ENCODE measurements around the gene IRX4.
A peak's percentile ranks its signal among the peaks of the same experiment; 100 is the strongest.

IRX4 gene

GRCh38 chr5:1882337-1883119 lies at the start of gene IRX4:
TSS of gene IRX4 (minus strand) at chr5:1882925. CDS start at chr5:1882647, 278 bp downstream.
- Histone ChIP-seq H3K4me3 (peak within 1 kb of the TSS in 8 of 10 experiments; percentile 16 to 54 (median 38); a peak in 13 of 20 replicates), H3K4me1 (peaks cover 0 to 32% (median 14%) of the 10 kb centered on the region in 10 experiments; a peak in 18 of 20 replicates), H3K27me3 (peaks cover 93 to 100% (median 100%) of the 10 kb centered on the region in 11 experiments), H3K27ac (no peak within 1 kb of the TSS), H4K20me1 (peaks cover 0 to 67% (median 41%) of the 10 kb centered on the region in 11 experiments; a peak in 16 of 22 replicates), H3K9me3 (replicated peaks in 1 of 11) (peaks cover 34 to 64% (median 56%) of the 10 kb centered on the region in 11 experiments), H3K9ac (no peak within 1 kb of the TSS), H3K36me3 (no peaks in the 10 kb centered on the region), H3K4me2 (peak within 1 kb of the TSS; percentile 31 to 70 (median 60); a peak in 20 of 22 replicates)
- TF ChIP-seq Cebpa-rat (IDR thresholded peaks at IDR 0.05): no peak

GRCh38 chr5:1931604-1932231 lies 49.0 kb upstream of the IRX4 start:
- no peaks in the 10 kb centered on the region for H3K36me3 ChIP-seq
- TF ChIP-seq Cebpa-rat (IDR thresholded peaks at IDR 0.05): no peak
- peak overlapping the region; percentile 41 to 69 (median 56) for H3K4me3 ChIP-seq
- H3K9ac ChIP-seq: peak overlapping the region in 9 of 11 experiments; percentile 1 to 66 (median 57); a peak in 13 of 22 replicates
- peaks cover 18 to 35% (median 24%) of the 10 kb centered on the region in 10 experiments for H3K4me1 ChIP-seq
- peaks cover 0 to 14% (median 0%) of the 10 kb centered on the region in 11 experiments; a peak in 7 of 22 replicates for H4K20me1 ChIP-seq
- H3K9me3 ChIP-seq (replicated peaks in 1 of 11): no peaks in the 10 kb centered on the region
- H3K4me2 ChIP-seq: peak overlapping the region; percentile 84 to 99 (median 98)
- H3K27me3 ChIP-seq: peaks cover 26 to 53% (median 40%) of the 10 kb centered on the region in 11 experiments
- H3K27ac ChIP-seq: peak overlapping the region in 3 of 11 experiments; percentile 10 to 43 (median 11); a peak in 1 of 22 replicates

- Histone ChIP-seq H3K27ac (peak overlapping the region in 3 of 11 experiments; percentile 10 to 43 (median 11); a peak in 4 of 22 replicates), H3K27me3 (peaks cover 26 to 55% (median 42%) of the 10 kb centered on the region in 11 experiments), H3K4me2 (peak overlapping the region; percentile 84 to 99 (median 98))
These were observed 48.3 kb upstream of the IRX4 start for GRCh38 chr5:1930880-1931603.

GRCh38 chr5:1930501-1930879 lies 47.8 kb upstream of the IRX4 start:
- no peak overlapping the region for H3K27ac ChIP-seq
- no peaks in the 10 kb centered on the region for H3K9me3 ChIP-seq (replicated peaks in 1 of 11)
- no peak for TF ChIP-seq Cebpa-rat (IDR thresholded peaks at IDR 0.05)
- H4K20me1 ChIP-seq: peaks cover 0 to 14% (median 0%) of the 10 kb centered on the region in 11 experiments; a peak in 7 of 22 replicates
- H3K36me3 ChIP-seq: no peaks in the 10 kb centered on the region
- peaks cover 18 to 37% (median 23%) of the 10 kb centered on the region in 10 experiments for H3K4me1 ChIP-seq
- H3K4me2 ChIP-seq: peak overlapping the region; percentile 84 to 99 (median 98)
- H3K4me3 ChIP-seq: peak overlapping the region; percentile 41 to 69 (median 56)
- H3K27me3 ChIP-seq: peaks cover 26 to 55% (median 42%) of the 10 kb centered on the region in 11 experiments
- peak overlapping the region; percentile 1 to 66 (median 55); a peak in 16 of 22 replicates for H3K9ac ChIP-seq

More at GRCh38 chr5:1930880-1931603, 48.3 kb upstream of the IRX4 start:
- Histone ChIP-seq H3K4me1 (peaks cover 18 to 37% (median 23%) of the 10 kb centered on the region in 10 experiments), H3K9me3 (replicated peaks in 1 of 11) (no peaks in the 10 kb centered on the region), H4K20me1 (peaks cover 0 to 14% (median 0%) of the 10 kb centered on the region in 11 experiments; a peak in 7 of 22 replicates), H3K9ac (peak overlapping the region; percentile 1 to 66 (median 55); a peak in 17 of 22 replicates), H3K4me3 (peak overlapping the region; percentile 41 to 69 (median 56)), H3K36me3 (no peaks in the 10 kb centered on the region)
- no peak for TF ChIP-seq Cebpa-rat (IDR thresholded peaks at IDR 0.05)

- Histone ChIP-seq H3K9me3 (replicated peaks in 1 of 11) (no peaks in the 10 kb centered on the region), H3K4me2 (peak overlapping the region in 8 of 11 experiments; percentile 84 to 99 (median 96); a peak in 7 of 22 replicates), H4K20me1 (peaks cover 0 to 14% (median 0%) of the 10 kb centered on the region in 11 experiments; a peak in 7 of 22 replicates), H3K4me3 (no peak overlapping the region), H3K36me3 (no peaks in the 10 kb centered on the region), H3K4me1 (peaks cover 18 to 37% (median 23%) of the 10 kb centered on the region in 10 experiments), H3K27ac (no peak overlapping the region), H3K27me3 (peaks cover 26 to 55% (median 42%) of the 10 kb centered on the region in 11 experiments), H3K9ac (no peak overlapping the region)
- no peak for TF ChIP-seq Cebpa-rat (IDR thresholded peaks at IDR 0.05)
These were observed 46.6 kb upstream of the IRX4 start for GRCh38 chr5:1929108-1929991.

GRCh38 chr5:1926471-1927341 lies 44.0 kb upstream of the IRX4 start:
- H3K4me1 ChIP-seq: peaks cover 15 to 35% (median 20%) of the 10 kb centered on the region in 10 experiments
- H3K4me3 ChIP-seq: no peak overlapping the region
- H3K9ac ChIP-seq: no peak overlapping the region
- peaks cover 0 to 13% (median 0%) of the 10 kb centered on the region in 11 experiments; a peak in 7 of 22 replicates for H4K20me1 ChIP-seq
- peaks cover 20 to 37% (median 27%) of the 10 kb centered on the region in 11 experiments for H3K27me3 ChIP-seq
- H3K9me3 ChIP-seq (replicated peaks in 1 of 11): no peaks in the 10 kb centered on the region
- H3K36me3 ChIP-seq: no peaks in the 10 kb centered on the region
- no peak for TF ChIP-seq Cebpa-rat (IDR thresholded peaks at IDR 0.05)
- H3K27ac ChIP-seq: no peak overlapping the region
- no peak overlapping the region for H3K4me2 ChIP-seq

GRCh38 chr5:1926071-1926440 lies 43.3 kb upstream of the IRX4 start:
- Histone ChIP-seq H3K4me1 (peaks cover 8 to 28% (median 14%) of the 10 kb centered on the region in 10 experiments; a peak in 19 of 20 replicates), H3K27ac (no peak overlapping the region), H3K27me3 (peaks cover 13 to 31% (median 21%) of the 10 kb centered on the region in 11 experiments), H3K4me3 (no peak overlapping the region), H3K9me3 (replicated peaks in 1 of 11) (no peaks in the 10 kb centered on the region), H4K20me1 (peaks cover 0 to 7% (median 0%) of the 10 kb centered on the region in 11 experiments; a peak in 5 of 22 replicates), H3K36me3 (no peaks in the 10 kb centered on the region), H3K4me2 (no peak overlapping the region), H3K9ac (no peak overlapping the region)
- TF ChIP-seq Cebpa-rat (IDR thresholded peaks at IDR 0.05): no peak

Measured in BLaER1 treated with 17β-estradiol and CSF1 and Interleukin-3, amounts not matched to agents 10 nM and 100 nM (cell line).